ENCODE results near the gene CAMK2B.
A peak's percentile ranks its signal among the peaks of the same experiment; 100 is the strongest.

Gene CAMK2B

DNA sequence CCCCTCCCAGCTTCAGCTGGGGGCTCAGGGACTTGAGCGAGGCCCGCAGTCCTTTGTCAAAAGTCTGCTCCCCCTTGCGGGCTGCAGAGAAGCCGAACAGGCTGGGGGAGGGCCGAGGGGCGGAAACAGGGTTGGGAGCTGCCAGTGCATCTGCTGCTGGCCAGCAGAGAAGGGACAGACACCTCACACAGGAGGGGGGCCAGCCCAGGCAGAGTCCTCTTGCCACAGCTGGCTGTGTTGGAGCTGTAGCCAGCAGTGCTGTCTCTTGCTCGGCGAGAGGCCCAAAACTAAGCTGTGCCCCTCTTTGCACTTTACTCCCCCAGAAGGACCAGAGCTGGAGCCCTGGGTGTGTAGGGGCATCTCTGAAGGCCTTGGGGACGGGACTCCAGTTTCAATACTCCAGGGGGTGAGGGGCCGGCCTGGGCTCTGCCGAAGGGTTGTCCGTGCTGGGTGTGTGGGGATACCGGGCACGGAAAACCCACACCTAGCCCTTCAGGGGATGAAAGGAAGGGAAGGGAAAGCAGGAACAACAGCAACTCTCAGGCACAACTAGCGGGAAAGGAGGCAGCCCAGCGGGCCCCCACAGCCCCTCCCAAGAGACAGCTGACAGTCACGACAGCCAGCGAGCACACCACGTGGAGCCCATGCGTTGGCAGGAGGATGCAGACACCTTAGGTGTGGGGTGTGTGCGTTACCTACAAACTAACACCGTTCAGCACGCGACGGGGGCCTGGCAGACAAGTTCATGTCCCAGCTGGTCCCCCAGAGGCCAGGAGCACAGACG lies 106.8 kb downstream of the CAMK2B start:
- Histone ChIP-seq H4K8ac (ENCODE audit: low read length) (peak overlapping the region; percentile 43), H3K36me3 (ENCODE audit: control insufficient read depth in 1 of 2, insufficient read depth in 2 of 2, low read depth in 1 of 2, low read length in 2 of 2) (peaks cover 9 to 39% of the 10 kb centered on the region in 2 experiments), H3K4me1 (ENCODE audit: control insufficient read depth, insufficient read depth, low read depth, low read length) (peaks cover 7% of the 10 kb centered on the region), H2AFZ (ENCODE audit: low read depth, low read length) (no peak overlapping the region), H3K9me3 (ENCODE audit: control insufficient read depth, low read length) (no peaks in the 10 kb centered on the region), H3K4me3 (ENCODE audit: insufficient read depth in 1 of 2, low read depth in 1 of 2, low read length in 2 of 2) (no peak overlapping the region), H3K27ac (ENCODE audit: low read length, poor library complexity, severe bottlenecking) (no peak overlapping the region), H2BK15ac (ENCODE audit: low read depth, poor library complexity, severe bottlenecking) (peak overlapping the region; percentile 33), H2BK12ac (ENCODE audit: low read length in 2 of 2) (no peak overlapping the region), H3K23ac (ENCODE audit: low read length in 2 of 2) (no peak overlapping the region), H2BK5ac (ENCODE audit: low read depth, low read length, poor library complexity, severe bottlenecking) (no peak overlapping the region), H3K27me3 (ENCODE audit: control insufficient read depth in 1 of 2, insufficient read depth in 1 of 2, low read length in 2 of 2) (peaks cover 2 to 35% of the 10 kb centered on the region in 2 experiments), H3K18ac (ENCODE audit: low read depth in 1 of 2, low read length in 2 of 2) (no peak overlapping the region), H3K4me2 (ENCODE audit: low read length, poor library complexity, severe bottlenecking) (no peak overlapping the region), H4K91ac (ENCODE audit: low read length) (no peak overlapping the region), H3K9ac (ENCODE audit: low read length) (no peak overlapping the region), H3K79me1 (replicated peaks; ENCODE audit: low read length, poor library complexity, severe bottlenecking) (peaks cover 2% of the 10 kb centered on the region), H3K14ac (ENCODE audit: low read length in 2 of 2) (no peak overlapping the region), H2AK5ac (ENCODE audit: low read length, severe bottlenecking) (no peak overlapping the region), H3K4ac (ENCODE audit: low read depth in 1 of 2, low read length in 2 of 2) (no peak overlapping the region), H2BK120ac (ENCODE audit: low read depth, low read length) (no peak overlapping the region)
- WGBS, result 70% methylated on average over 26 of the region's 26 CpGs
- DNase-seq, result peak; percentile 47

DNA sequence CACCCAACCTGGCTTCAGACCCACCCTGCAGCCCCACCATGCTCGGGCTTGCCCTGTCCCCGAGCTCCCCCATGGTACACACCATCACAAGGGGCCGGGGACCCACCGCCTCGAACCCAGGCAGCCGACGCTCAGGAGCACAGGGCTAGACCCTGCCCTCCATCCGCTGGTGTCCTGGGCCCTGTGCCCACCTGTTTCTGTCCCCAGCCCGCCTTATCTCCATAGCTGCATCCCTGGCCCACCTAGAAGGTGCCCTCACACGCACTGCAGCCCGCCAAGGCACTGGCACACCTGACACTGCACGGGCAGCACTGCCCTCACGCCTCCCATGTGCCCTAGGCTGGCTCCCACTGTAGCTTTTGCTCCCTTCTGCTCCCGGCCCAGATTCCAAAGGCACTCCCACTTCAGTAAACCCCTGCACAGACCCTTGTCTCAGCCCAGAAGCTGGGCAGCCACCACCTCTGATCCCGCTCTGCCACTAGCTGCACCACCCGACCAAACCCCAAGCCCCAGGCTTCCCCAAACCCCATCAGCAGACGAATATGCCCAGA lies 107.5 kb downstream of the CAMK2B start:
- Histone ChIP-seq H3K36me3 (ENCODE audit: control insufficient read depth in 1 of 2, insufficient read depth in 2 of 2, low read depth in 1 of 2, low read length in 2 of 2) (peaks cover 16 to 46% of the 10 kb centered on the region in 2 experiments), H3K4me2 (ENCODE audit: low read length, poor library complexity, severe bottlenecking) (no peak overlapping the region), H3K4ac (ENCODE audit: low read depth in 1 of 2, low read length in 2 of 2) (no peak overlapping the region), H2BK120ac (ENCODE audit: low read depth, low read length) (no peak overlapping the region), H3K27ac (ENCODE audit: low read length, poor library complexity, severe bottlenecking) (no peak overlapping the region), H3K23ac (ENCODE audit: low read length in 2 of 2) (no peak overlapping the region), H3K27me3 (ENCODE audit: control insufficient read depth in 1 of 2, insufficient read depth in 1 of 2, low read length in 2 of 2) (peaks cover 0 to 29% of the 10 kb centered on the region in 2 experiments), H3K9ac (ENCODE audit: low read length) (no peak overlapping the region), H2BK12ac (ENCODE audit: low read length in 2 of 2) (no peak overlapping the region), H3K79me1 (replicated peaks; ENCODE audit: low read length, poor library complexity, severe bottlenecking) (peaks cover 5% of the 10 kb centered on the region), H2AFZ (ENCODE audit: low read depth, low read length) (no peak overlapping the region), H3K18ac (ENCODE audit: low read depth in 1 of 2, low read length in 2 of 2) (peak overlapping the region in 1 of 2 experiments; percentile 48), H3K9me3 (ENCODE audit: control insufficient read depth, low read length) (no peaks in the 10 kb centered on the region), H4K8ac (ENCODE audit: low read length) (peak overlapping the region; percentile 76), H2BK5ac (ENCODE audit: low read depth, low read length, poor library complexity, severe bottlenecking) (no peak overlapping the region), H2BK15ac (ENCODE audit: low read depth, poor library complexity, severe bottlenecking) (peak overlapping the region; percentile 33), H2AK5ac (ENCODE audit: low read length, severe bottlenecking) (no peak overlapping the region), H3K4me1 (ENCODE audit: control insufficient read depth, insufficient read depth, low read depth, low read length) (peaks cover 7% of the 10 kb centered on the region), H3K14ac (ENCODE audit: low read length in 2 of 2) (peak overlapping the region in 1 of 2 experiments; percentile 82), H4K91ac (ENCODE audit: low read length) (peak overlapping the region; percentile 71), H3K4me3 (ENCODE audit: insufficient read depth in 1 of 2, low read depth in 1 of 2, low read length in 2 of 2) (no peak overlapping the region)
- 78% methylated on average over 17 of the region's 17 CpGs for WGBS
- DNase-seq, result no peak

DNA sequence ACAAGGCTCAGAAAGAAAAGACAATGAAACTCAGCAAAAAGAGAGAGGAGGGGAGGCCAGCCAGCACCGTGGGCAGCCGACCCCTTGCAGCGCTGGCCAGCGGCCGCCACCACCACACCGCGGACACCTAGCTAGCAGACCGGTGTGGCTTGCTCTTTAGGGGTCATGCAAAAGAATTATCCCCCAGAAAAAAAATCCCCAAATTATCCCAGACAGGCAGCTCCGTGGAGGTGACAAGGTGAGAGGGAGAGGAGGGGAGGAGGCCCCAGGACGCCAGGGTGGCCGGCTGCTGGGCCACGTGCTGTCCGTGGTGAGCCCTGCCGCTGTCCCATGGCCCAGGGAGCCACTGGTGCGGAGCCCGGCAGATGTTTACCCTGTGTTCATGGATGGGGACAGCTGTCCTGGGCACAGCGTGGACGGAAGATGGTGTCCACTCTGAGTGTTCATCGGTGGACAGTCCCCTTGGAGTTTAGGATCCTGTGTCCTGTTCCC lies 108.1 kb downstream of the CAMK2B start:
- Histone ChIP-seq H3K27me3 (ENCODE audit: control insufficient read depth in 1 of 2, insufficient read depth in 1 of 2, low read length in 2 of 2) (peaks cover 0 to 25% of the 10 kb centered on the region in 2 experiments), H3K4me1 (ENCODE audit: control insufficient read depth, insufficient read depth, low read depth, low read length) (peaks cover 7% of the 10 kb centered on the region), H2AK5ac (ENCODE audit: low read length, severe bottlenecking) (no peak overlapping the region), H2BK5ac (ENCODE audit: low read depth, low read length, poor library complexity, severe bottlenecking) (no peak overlapping the region), H3K9ac (ENCODE audit: low read length) (no peak overlapping the region), H3K4me2 (ENCODE audit: low read length, poor library complexity, severe bottlenecking) (no peak overlapping the region), H3K79me1 (replicated peaks; ENCODE audit: low read length, poor library complexity, severe bottlenecking) (peaks cover 5% of the 10 kb centered on the region), H3K4ac (ENCODE audit: low read depth in 1 of 2, low read length in 2 of 2) (no peak overlapping the region), H3K18ac (ENCODE audit: low read depth in 1 of 2, low read length in 2 of 2) (no peak overlapping the region), H3K23ac (ENCODE audit: low read length in 2 of 2) (no peak overlapping the region), H2BK15ac (ENCODE audit: low read depth, poor library complexity, severe bottlenecking) (no peak overlapping the region), H2BK12ac (ENCODE audit: low read length in 2 of 2) (no peak overlapping the region), H3K4me3 (ENCODE audit: insufficient read depth in 1 of 2, low read depth in 1 of 2, low read length in 2 of 2) (no peak overlapping the region), H2AFZ (ENCODE audit: low read depth, low read length) (no peak overlapping the region), H3K9me3 (ENCODE audit: control insufficient read depth, low read length) (no peaks in the 10 kb centered on the region), H3K27ac (ENCODE audit: low read length, poor library complexity, severe bottlenecking) (no peak overlapping the region), H4K91ac (ENCODE audit: low read length) (no peak overlapping the region), H4K8ac (ENCODE audit: low read length) (no peak overlapping the region), H3K14ac (ENCODE audit: low read length in 2 of 2) (no peak overlapping the region), H3K36me3 (ENCODE audit: control insufficient read depth in 1 of 2, insufficient read depth in 2 of 2, low read depth in 1 of 2, low read length in 2 of 2) (peaks cover 21 to 51% of the 10 kb centered on the region in 2 experiments), H2BK120ac (ENCODE audit: low read depth, low read length) (no peak overlapping the region)
- 91% methylated on average over 13 of the region's 19 CpGs for WGBS
- DNase-seq, result no peak

DNA sequence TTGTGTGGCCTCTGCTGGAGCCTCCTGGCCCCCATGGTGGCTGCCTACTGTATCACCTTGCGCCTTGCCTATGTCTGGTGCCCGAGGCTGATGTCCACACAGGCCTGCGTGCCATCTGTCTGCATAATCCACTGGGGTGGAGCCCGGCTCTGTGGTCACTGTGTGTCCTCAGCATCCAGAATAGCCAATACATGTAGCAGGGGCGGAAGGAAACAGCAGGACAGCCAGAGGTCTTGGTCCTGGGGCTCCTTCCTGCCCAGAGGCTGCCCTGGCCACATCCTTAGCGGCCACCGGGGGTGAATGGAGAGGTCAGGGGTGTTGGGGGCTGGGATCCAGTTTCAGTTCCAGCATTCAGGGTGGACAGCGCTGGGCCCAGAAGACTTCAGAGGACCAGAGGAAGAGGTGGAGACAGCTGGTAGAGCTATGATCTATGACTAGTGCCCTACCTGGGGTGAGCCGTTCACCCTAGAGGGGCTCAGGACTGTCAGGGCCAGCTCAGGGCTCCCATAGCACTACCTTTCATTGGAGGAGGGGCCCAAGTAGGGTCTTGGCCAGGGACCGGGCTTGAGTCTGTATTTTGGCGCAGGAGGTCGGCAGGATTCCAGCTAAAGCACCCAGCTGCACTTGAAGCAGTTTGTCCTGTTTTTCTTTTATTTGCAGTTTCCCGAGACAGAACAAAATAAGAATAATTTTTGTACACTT lies 108.7 kb downstream of the CAMK2B start:
- no peak overlapping the region for H3K23ac ChIP-seq (ENCODE audit: low read length in 2 of 2)
- H2AFZ ChIP-seq (ENCODE audit: low read depth, low read length), result no peak overlapping the region
- no peak overlapping the region for H3K4me3 ChIP-seq (ENCODE audit: insufficient read depth in 1 of 2, low read depth in 1 of 2, low read length in 2 of 2)
- WGBS, result 88% methylated on average over 13 of the region's 13 CpGs
- no peak overlapping the region for H3K4ac ChIP-seq (ENCODE audit: low read depth in 1 of 2, low read length in 2 of 2)
- H3K27ac ChIP-seq (ENCODE audit: low read length, poor library complexity, severe bottlenecking), result no peak overlapping the region
- DNase-seq, result no peak
- H3K79me1 ChIP-seq (replicated peaks; ENCODE audit: low read length, poor library complexity, severe bottlenecking), result peaks cover 5% of the 10 kb centered on the region
- H2BK5ac ChIP-seq (ENCODE audit: low read depth, low read length, poor library complexity, severe bottlenecking), result no peak overlapping the region
- H2BK120ac ChIP-seq (ENCODE audit: low read depth, low read length), result no peak overlapping the region
- H3K27me3 ChIP-seq (ENCODE audit: control insufficient read depth in 1 of 2, insufficient read depth in 1 of 2, low read length in 2 of 2), result peaks cover 0 to 20% of the 10 kb centered on the region in 2 experiments
- H2AK5ac ChIP-seq (ENCODE audit: low read length, severe bottlenecking), result no peak overlapping the region
- H3K36me3 ChIP-seq (ENCODE audit: control insufficient read depth in 1 of 2, insufficient read depth in 2 of 2, low read depth in 1 of 2, low read length in 2 of 2), result peaks cover 27 to 56% of the 10 kb centered on the region in 2 experiments
- no peak overlapping the region for H4K8ac ChIP-seq (ENCODE audit: low read length)
- H3K9ac ChIP-seq (ENCODE audit: low read length), result no peak overlapping the region
- peaks cover 11% of the 10 kb centered on the region for H3K4me1 ChIP-seq (ENCODE audit: control insufficient read depth, insufficient read depth, low read depth, low read length)
- H3K18ac ChIP-seq (ENCODE audit: low read depth in 1 of 2, low read length in 2 of 2), result no peak overlapping the region
- no peaks in the 10 kb centered on the region for H3K9me3 ChIP-seq (ENCODE audit: control insufficient read depth, low read length)
- H2BK12ac ChIP-seq (ENCODE audit: low read length in 2 of 2), result no peak overlapping the region
- no peak overlapping the region for H4K91ac ChIP-seq (ENCODE audit: low read length)
- H2BK15ac ChIP-seq (ENCODE audit: low read depth, poor library complexity, severe bottlenecking), result no peak overlapping the region
- H3K4me2 ChIP-seq (ENCODE audit: low read length, poor library complexity, severe bottlenecking), result no peak overlapping the region
- H3K14ac ChIP-seq (ENCODE audit: low read length in 2 of 2), result no peak overlapping the region
